CD4-positive, alpha-beta T cell (primary cell): Measurements from ENCODE around the gene CCNJL. TPM values are rescaled to one million over a fixed set of nuclear protein-coding genes. Genes with fewer than 3 reads are reported as not detected.
A peak's percentile ranks its signal among the peaks of the same experiment; 100 is the strongest.

Experiments used
- ATAC-seq: fragments of 200-7000 bp; cut with Tn5 transposase; one replicate; pipeline ENCODE4 v1.10.0; 2022; ENCODE audit warnings: mild to moderate bottlenecking; ENCODE audit not compliant: poor library complexity
- CTCF ChIA-PET: fragments of 350-600 bp; sonication (Branson Sonifier 250); formaldehyde crosslinking; loops from one replicate; lab custom pipeline; 2021; ENCODE audit warnings: antibody characterized with exemption, inconsistent platforms; lab: Charles Lee
- POLR2A ChIA-PET: fragments of 350-600 bp; sonication (Branson Sonifier 250); formaldehyde crosslinking; loops from one replicate; lab custom pipeline; 2021; ENCODE audit warnings: antibody characterized with exemption, inconsistent platforms; lab: Charles Lee
- DNase-seq, 14 experiments: peaks; one replicate each; pipeline ENCODE4 v3.0.0-alpha.2; 2013 to 2020; ENCODE audit warnings: mixed read lengths in 2 of 14
- H3K27ac ChIP-seq, 2 donors: one replicate each; pipeline versions ENCODE4 v1.5.1 to v1.7.0; 2013; ENCODE audit warnings: low read length in 2 of 2, low read depth in 1 of 2, mild to moderate bottlenecking in 1 of 2
- H3K27me3 ChIP-seq, 2 experiments: 1 replicate in 1 of 2; 2 replicates in 1 of 2; pipeline versions ENCODE4 v1.6.1 to v1.7.0; 2013; ENCODE audit warnings: low read length in 2 of 2, control low read depth in 1 of 2, mild to moderate bottlenecking in 1 of 2, moderate library complexity in 1 of 2; ENCODE audit not compliant: insufficient read depth in 2 of 2, control insufficient read depth in 1 of 2
- H3K36me3 ChIP-seq: one replicate; pipeline ENCODE4 v1.6.1; 2013; ENCODE audit warnings: low read length, control low read depth; ENCODE audit not compliant: insufficient read depth
- H3K4me1 ChIP-seq: one replicate; pipeline ENCODE4 v1.6.1; 2013; ENCODE audit warnings: low read length, control low read depth; ENCODE audit not compliant: insufficient read depth
- H3K4me3 ChIP-seq: one replicate; pipeline ENCODE4 v1.5.1; 2013; ENCODE audit warnings: mild to moderate bottlenecking, low read length, moderate library complexity
- H3K9me3 ChIP-seq, 2 experiments: 1 replicate in 1 of 2; 2 replicates in 1 of 2; pipeline versions ENCODE4 v1.6.1 to v1.7.0; 2013; ENCODE audit warnings: low read length in 2 of 2, mild to moderate bottlenecking in 2 of 2, control low read depth in 1 of 2, moderate library complexity in 1 of 2; ENCODE audit not compliant: control insufficient read depth in 1 of 2, insufficient read depth in 1 of 2
- H3K27ac Mint-ChIP-seq: one replicate; pipeline ENCODE4 v1.8.0; 2020; ENCODE audit warnings: mixed read lengths
- H3K27me3 Mint-ChIP-seq: one replicate; pipeline ENCODE4 v1.8.0; 2021; ENCODE audit warnings: mixed read lengths
- H3K36me3 Mint-ChIP-seq: one replicate; pipeline ENCODE4 v1.8.0; 2021; ENCODE audit warnings: low read depth, mixed read lengths
- H3K4me1 Mint-ChIP-seq: one replicate; pipeline ENCODE4 v1.8.0; 2021; ENCODE audit warnings: low read depth, mixed read lengths
- H3K4me3 Mint-ChIP-seq: one replicate; pipeline ENCODE4 v1.8.0; 2020; ENCODE audit warnings: mild to moderate bottlenecking, mixed read lengths
- H3K9me3 Mint-ChIP-seq: one replicate; pipeline ENCODE4 v1.8.0; 2020; ENCODE audit warnings: mixed read lengths
- CTCF ChIP-seq: fragments of 200-600 bp; IDR thresholded peaks from one replicate; pipeline ENCODE4 v1.8.0; 2022; ENCODE audit warnings: antibody characterized with exemption, mild to moderate bottlenecking
- intact Hi-C, 2 experiments: fragments of 100-400 bp; cut with DNase I in 1 of 2; cut with micrococcal nuclease in 1 of 2; formaldehyde crosslinking; loops; one replicate each; pipeline versions ENCODE4 v1.15.1 to v1.9.0; 2023 to 2025; cut with DNase I, micrococcal nuclease
- total RNA-seq, 174 experiments: library from RNA in 2 of 174; stranded (reverse) in 2 of 174; gene quantifications; one replicate each; pipeline ENCODE4 v1.2.3 and lab custom pipeline; 2021 to 2026

CCNJL gene
- total RNA-seq, 2 experiments from 2014 or later, result not detected

DNA sequence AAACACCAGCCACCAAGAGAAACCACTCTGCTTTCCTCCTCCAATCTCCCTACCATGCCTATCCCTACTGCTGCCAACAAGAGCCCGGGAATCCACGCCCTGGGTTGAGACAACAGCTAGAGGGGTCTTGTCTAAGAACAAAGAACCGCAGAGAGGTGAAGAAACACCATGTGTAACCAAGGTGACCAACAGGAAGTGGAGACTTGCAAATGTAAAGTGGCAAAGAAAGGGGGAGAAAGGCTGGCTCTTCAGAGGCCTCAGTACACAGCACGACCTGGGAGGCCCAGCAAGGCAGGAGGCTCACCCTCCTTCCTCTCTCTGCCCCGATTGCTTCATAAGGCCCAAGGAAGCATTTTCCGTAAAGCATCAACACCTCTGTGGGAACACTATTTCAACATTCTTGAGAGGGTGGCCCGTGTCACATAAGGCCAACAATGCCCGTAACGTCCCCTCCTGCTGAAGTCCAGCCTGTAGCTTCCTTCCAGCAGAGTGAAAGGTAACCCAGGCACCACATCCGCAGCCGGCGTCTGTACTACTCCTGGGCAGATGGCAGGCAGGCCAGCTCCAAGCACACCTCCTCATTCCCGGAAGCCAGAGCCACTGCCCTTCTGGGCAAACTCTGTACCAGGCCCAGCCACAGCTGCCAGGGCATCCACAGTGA lies 18.3 kb downstream of the CCNJL start:
- Mint-ChIP-seq H3K4me3 (no peak overlapping the region), H3K27me3 (no peaks in the 10 kb centered on the region), H3K9me3 (no peaks in the 10 kb centered on the region), H3K36me3 (no peaks in the 10 kb centered on the region), H3K27ac (no peak overlapping the region), H3K4me1 (no peaks in the 10 kb centered on the region)
- CTCF ChIA-PET, result no interaction called here
- POLR2A ChIA-PET, result no interaction called here
- intact Hi-C loops, result no loop called here
- peak in 1 of 14 experiments; percentile 10 for DNase-seq
- Histone ChIP-seq H3K9me3 (no peaks in the 10 kb centered on the region), H3K4me3 (no peak overlapping the region), H3K27ac (no peak overlapping the region), H3K4me1 (no peaks in the 10 kb centered on the region), H3K27me3 (peaks cover 0 to 2% of the 10 kb centered on the region in 2 experiments), H3K36me3 (no peaks in the 10 kb centered on the region)
- no peak for TF ChIP-seq CTCF
- ATAC-seq, result no peak

DNA sequence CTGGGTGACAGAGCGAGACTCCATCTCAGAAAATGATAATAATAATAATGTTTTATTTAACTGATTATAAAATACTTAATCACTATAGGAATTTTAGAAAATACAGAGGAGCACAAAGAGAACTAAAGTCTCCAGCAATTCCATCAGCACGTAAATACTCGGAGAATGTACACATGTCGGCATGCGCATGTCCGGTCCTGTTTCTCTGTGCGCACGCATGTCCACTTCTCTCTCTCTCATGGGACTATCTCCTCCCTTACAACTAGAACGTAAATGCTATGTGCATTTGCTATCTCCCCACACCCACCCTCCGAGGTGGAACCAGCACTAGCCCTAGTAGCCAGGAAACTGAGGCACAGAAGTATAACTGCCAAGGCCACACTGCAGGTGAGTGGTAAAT lies 19.0 kb downstream of the CCNJL start:
- ChIA-PET CTCF (no interaction called here), POLR2A (no interaction called here)
- TF ChIP-seq CTCF, result no peak
- Mint-ChIP-seq H3K9me3 (no peaks in the 10 kb centered on the region), H3K27me3 (no peaks in the 10 kb centered on the region), H3K4me1 (no peaks in the 10 kb centered on the region), H3K4me3 (no peak overlapping the region), H3K27ac (no peak overlapping the region), H3K36me3 (no peaks in the 10 kb centered on the region)
- DNase-seq, result no peak
- H3K9me3 ChIP-seq, result no peaks in the 10 kb centered on the region
- H3K27me3 ChIP-seq, result peaks cover 0 to 2% of the 10 kb centered on the region in 2 experiments
- H3K36me3 ChIP-seq, result no peaks in the 10 kb centered on the region
- H3K27ac ChIP-seq, result no peak overlapping the region
- no peak for ATAC-seq
- intact Hi-C loops, result no loop called here
- H3K4me3 ChIP-seq, result no peak overlapping the region
- no peaks in the 10 kb centered on the region for H3K4me1 ChIP-seq

GRCh38 chr5:160291467-160291866 lies 20.9 kb downstream of the CCNJL start:
- H3K4me1 Mint-ChIP-seq, result no peaks in the 10 kb centered on the region
- no peak overlapping the region for H3K27ac Mint-ChIP-seq
- no peaks in the 10 kb centered on the region for H3K27me3 Mint-ChIP-seq
- H3K27ac ChIP-seq, result no peak overlapping the region
- ATAC-seq (no peak), DNase-seq (no peak)
- TF ChIP-seq CTCF, result no peak
- H3K9me3 Mint-ChIP-seq, result no peaks in the 10 kb centered on the region
- intact Hi-C loops, result no loop called here
- ChIA-PET CTCF (no interaction called here), POLR2A (no interaction called here)
- no peaks in the 10 kb centered on the region for H3K9me3 ChIP-seq
- no peak overlapping the region for H3K4me3 Mint-ChIP-seq
- no peak overlapping the region for H3K4me3 ChIP-seq
- H3K4me1 ChIP-seq, result no peaks in the 10 kb centered on the region
- peaks cover 0 to 2% of the 10 kb centered on the region in 2 experiments for H3K27me3 ChIP-seq
- H3K36me3 Mint-ChIP-seq, result no peaks in the 10 kb centered on the region
- no peaks in the 10 kb centered on the region for H3K36me3 ChIP-seq
